ENCODE data around the gene VSIR.

Gene VSIR

DNA sequence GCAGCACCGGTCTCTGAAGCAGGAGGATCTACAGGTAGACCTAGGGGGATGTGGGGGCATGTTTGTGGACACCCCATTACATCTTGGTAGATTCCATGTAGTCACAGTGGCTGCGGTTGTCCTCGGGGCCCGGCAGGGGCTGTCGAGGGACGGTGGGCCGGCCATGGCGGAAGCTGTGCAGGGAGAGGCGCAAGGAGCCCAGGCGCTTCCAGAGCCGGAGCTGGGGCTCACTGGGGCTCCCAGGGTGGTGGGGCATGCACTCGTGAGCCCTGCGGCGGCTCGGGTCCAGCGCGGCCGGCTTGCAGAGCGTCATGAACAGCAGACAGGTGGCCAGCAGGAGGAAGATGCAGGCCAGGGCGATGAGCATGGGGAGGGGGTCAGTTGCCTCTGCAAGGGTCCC, 57.5 kb downstream of the VSIR start:
- CTCF ChIA-PET = interaction anchor here (0.8 to 4.0 kb wide), 4 partner anchors 8 to 58 kb away, joined by 3 to 31 read pairs (median 5); no protein-coding TSS in a partner anchor
- no peaks in the 10 kb centered on the region for H3K9me3 Mint-ChIP-seq
- no peaks in the 10 kb centered on the region for H3K27me3 Mint-ChIP-seq
- no peak for DNase-seq
- peak overlapping the region; percentile 84 for H3K27ac Mint-ChIP-seq
- peak overlapping the region; percentile 31 for H3K4me3 Mint-ChIP-seq
- H3K4me1 Mint-ChIP-seq = peaks cover 59% of the 10 kb centered on the region
- H3K36me3 Mint-ChIP-seq = peaks cover 3% of the 10 kb centered on the region

DNA sequence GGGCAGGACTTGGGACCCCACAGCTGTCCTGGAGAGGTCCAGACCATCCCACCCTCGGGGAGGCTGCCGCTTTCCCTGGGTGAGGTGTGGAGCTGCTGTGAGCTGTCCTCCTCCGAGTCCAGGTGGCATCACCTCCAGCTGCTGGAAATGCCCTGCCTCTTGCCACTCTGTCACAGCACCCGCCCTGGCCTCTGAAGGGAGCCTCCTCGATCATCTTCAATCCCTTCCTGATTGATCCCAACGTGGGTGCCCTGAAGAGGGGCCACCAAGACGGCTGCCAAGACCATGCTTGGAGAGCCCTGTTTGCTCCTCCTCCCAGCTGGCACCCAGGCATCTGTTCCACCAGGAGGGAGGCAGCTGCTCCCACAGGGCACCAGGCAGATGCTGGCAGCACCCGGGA, 58.3 kb downstream of the VSIR start:
- CTCF ChIA-PET = interaction anchor here (1.0 kb wide), 2 partner anchors 9 to 34 kb away, joined by 3 to 4 read pairs; no protein-coding TSS in a partner anchor
- peak overlapping the region; percentile 31 for H3K4me3 Mint-ChIP-seq
- no peaks in the 10 kb centered on the region for H3K9me3 Mint-ChIP-seq
- peaks cover 63% of the 10 kb centered on the region for H3K4me1 Mint-ChIP-seq
- no peak for DNase-seq
- H3K27me3 Mint-ChIP-seq = no peaks in the 10 kb centered on the region
- H3K27ac Mint-ChIP-seq = peak overlapping the region; percentile 84
- H3K36me3 Mint-ChIP-seq = peaks cover 3% of the 10 kb centered on the region

DNA sequence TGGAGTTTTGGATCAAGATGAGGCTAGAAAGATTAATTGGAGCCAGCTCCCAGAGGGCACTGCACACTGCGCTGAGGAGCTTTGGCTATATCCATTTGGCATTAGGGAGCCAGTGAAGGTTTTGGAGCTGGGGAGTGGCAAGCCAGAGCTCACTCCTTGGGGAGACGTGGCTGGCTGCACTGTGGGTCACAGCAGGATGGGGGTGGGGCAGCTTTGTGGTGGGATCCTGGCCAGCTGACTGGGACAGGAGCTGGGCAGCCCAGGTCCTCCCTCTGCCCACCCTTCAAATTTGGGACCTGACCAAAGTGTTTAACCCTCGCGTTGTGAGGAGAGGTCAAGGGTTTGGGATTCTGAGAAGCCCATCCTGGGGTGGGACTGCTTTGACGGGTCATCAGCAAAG, 58.7 kb downstream of the VSIR start:
- no peak for DNase-seq
- Mint-ChIP-seq H3K27me3 (no peaks in the 10 kb centered on the region), H3K9me3 (no peaks in the 10 kb centered on the region), H3K36me3 (peaks cover 3% of the 10 kb centered on the region), H3K4me3 (peak overlapping the region; percentile 65), H3K27ac (peak overlapping the region; percentile 94), H3K4me1 (peaks cover 64% of the 10 kb centered on the region)
- CTCF ChIA-PET = interaction anchor here (1.0 to 2.4 kb wide), 3 partner anchors 10 to 43 kb away, joined by 3 to 5 read pairs (median 4); no protein-coding TSS in a partner anchor

DNA sequence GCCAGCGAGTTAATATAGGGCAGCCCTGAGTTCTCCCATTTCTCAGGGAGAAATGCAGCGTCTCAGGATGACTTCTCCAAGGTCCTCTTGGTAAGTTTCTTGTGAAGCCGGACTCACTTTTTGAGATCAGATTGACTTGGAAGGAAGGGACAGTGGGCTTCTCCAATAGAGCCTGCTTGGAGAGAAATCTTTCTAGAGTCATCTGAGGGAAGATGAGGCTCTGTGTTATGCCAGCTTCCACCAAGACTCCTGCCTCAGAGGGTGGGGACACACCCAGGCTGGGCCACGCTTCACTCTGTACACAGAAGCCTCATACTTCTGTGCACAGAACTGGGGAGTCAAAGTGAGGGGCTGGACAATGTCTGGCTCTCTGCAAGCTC, 59.3 kb downstream of the VSIR start:
- peak; percentile 30 for DNase-seq
- CTCF ChIA-PET = interaction anchor here (1.0 to 9.0 kb wide), 8 partner anchors 10 to 59 kb away, joined by 3 to 126 read pairs (median 4); partner anchors contain the start of gene VSIR
- H3K27ac Mint-ChIP-seq = peak overlapping the region; percentile 94
- H3K36me3 Mint-ChIP-seq = peaks cover 3% of the 10 kb centered on the region
- peak overlapping the region; percentile 65 for H3K4me3 Mint-ChIP-seq
- H3K9me3 Mint-ChIP-seq = no peaks in the 10 kb centered on the region
- H3K27me3 Mint-ChIP-seq = no peaks in the 10 kb centered on the region
- H3K4me1 Mint-ChIP-seq = peaks cover 68% of the 10 kb centered on the region

DNA sequence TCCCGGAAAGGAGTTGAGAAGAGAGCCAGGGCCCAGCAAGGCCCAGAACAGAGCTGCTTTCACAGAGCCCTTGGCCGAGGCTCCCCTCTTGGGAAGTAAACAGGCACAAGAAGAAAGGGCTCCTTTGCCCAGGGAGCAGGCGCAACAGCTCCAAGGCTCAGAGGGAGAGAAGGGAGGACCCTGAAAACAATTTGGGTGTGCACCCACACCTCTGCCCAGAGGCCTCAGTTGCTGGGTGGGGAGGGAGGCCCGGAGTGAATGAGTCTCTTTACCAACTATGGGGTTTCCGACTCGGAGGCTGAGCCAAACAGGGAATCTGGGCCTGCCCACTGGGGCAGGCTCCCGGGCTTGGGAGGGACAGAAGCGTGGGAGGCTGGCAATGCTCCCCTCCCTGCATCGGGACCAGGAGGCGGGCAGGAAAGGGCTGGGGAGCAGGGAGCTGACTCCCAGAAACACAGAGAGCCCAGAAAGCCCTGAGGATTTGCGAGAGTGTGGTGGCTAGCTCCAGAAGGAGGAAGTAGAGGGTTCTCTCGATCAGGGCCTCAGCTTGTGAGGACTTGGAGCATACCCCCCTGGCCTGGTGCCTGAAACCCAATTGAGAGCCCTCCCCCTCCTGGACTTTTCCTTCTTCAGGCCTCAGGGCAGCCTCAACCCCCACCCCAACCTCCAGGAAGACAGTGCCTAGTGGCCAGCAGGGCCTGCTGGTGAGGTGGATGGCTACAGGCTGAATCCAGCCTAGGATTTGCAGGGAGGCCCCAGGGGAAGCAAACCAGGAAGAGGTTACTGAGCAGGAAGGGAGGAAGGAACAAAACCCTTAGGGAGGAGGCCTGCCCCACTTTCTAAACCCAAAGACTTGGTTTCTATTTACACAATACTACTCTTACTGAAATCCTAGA, 59.9 kb downstream of the VSIR start:
- Mint-ChIP-seq H3K4me3 (peak overlapping the region; percentile 65), H3K27ac (peak overlapping the region; percentile 94), H3K4me1 (peaks cover 73% of the 10 kb centered on the region), H3K36me3 (peaks cover 3% of the 10 kb centered on the region), H3K9me3 (no peaks in the 10 kb centered on the region), H3K27me3 (no peaks in the 10 kb centered on the region)
- CTCF ChIA-PET = interaction anchor here (1.1 to 9.0 kb wide), 8 partner anchors 17 to 395 kb away, joined by 3 to 126 read pairs (median 5); partner anchors contain the start of genes SLC29A3 and VSIR
- peak; percentile 45 for DNase-seq

GRCh38 chr10:71712572-71713134, 60.7 kb downstream of the VSIR start:
- H3K4me3 Mint-ChIP-seq = peak overlapping the region; percentile 65
- H3K27ac Mint-ChIP-seq = peak overlapping the region; percentile 94
- H3K36me3 Mint-ChIP-seq = peaks cover 3% of the 10 kb centered on the region
- H3K4me1 Mint-ChIP-seq = peaks cover 79% of the 10 kb centered on the region
- peak; percentile 56 for DNase-seq
- CTCF ChIA-PET = interaction anchor here (1.1 to 9.0 kb wide), 8 partner anchors 11 to 394 kb away, joined by 3 to 126 read pairs (median 5); partner anchors contain the start of genes SLC29A3 and VSIR
- no peaks in the 10 kb centered on the region for H3K27me3 Mint-ChIP-seq
- no peaks in the 10 kb centered on the region for H3K9me3 Mint-ChIP-seq

GRCh38 chr10:71712170-71712569, 61.1 kb downstream of the VSIR start:
- CTCF ChIA-PET = interaction anchor here (0.7 to 9.0 kb wide), 8 partner anchors 11 to 61 kb away, joined by 3 to 126 read pairs (median 6); partner anchors contain the start of gene VSIR
- peaks cover 79% of the 10 kb centered on the region for H3K4me1 Mint-ChIP-seq
- H3K36me3 Mint-ChIP-seq = peaks cover 3% of the 10 kb centered on the region
- H3K27ac Mint-ChIP-seq = peak overlapping the region; percentile 94
- DNase-seq = no peak
- H3K27me3 Mint-ChIP-seq = no peaks in the 10 kb centered on the region
- H3K4me3 Mint-ChIP-seq = peak overlapping the region; percentile 7
- H3K9me3 Mint-ChIP-seq = no peaks in the 10 kb centered on the region

- Mint-ChIP-seq H3K9me3 (no peaks in the 10 kb centered on the region), H3K4me1 (peaks cover 72% of the 10 kb centered on the region), H3K27me3 (no peaks in the 10 kb centered on the region), H3K4me3 (no peak overlapping the region), H3K27ac (peak overlapping the region; percentile 94), H3K36me3 (peaks cover 3% of the 10 kb centered on the region)
- CTCF ChIA-PET = interaction anchor here (1.1 to 9.0 kb wide), 5 partner anchors 15 to 100 kb away, joined by 3 to 126 read pairs (median 8); partner anchors contain the start of gene VSIR
- DNase-seq = no peak
Measured at GRCh38 chr10:71711052-71711623, 62.2 kb downstream of the VSIR start.

DNA sequence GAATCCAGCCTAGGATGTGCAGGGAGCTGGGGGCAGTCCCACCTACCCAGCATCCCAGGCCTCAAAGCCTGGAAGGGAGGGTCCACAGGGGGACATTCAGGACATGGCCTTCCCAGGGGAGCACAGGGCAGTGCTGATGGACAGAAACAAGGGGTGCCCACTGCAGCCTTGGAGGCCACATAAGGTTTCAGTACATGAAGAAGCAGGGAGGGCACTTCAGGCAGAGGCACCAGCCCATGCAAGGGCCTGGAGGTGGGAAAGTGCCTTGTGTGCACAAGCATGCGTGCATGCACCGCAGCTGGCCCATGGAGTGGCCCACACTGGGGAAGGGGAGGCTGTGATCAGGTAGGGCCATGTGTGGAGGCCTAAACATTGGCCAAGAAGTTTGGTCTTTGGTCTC, 62.8 kb downstream of the VSIR start:
- CTCF ChIA-PET = interaction anchor here (1.4 to 9.0 kb wide), 2 partner anchors 14 to 16 kb away, joined by 8 to 126 read pairs; no protein-coding TSS in a partner anchor
- peak overlapping the region; percentile 70 for H3K27ac Mint-ChIP-seq
- H3K27me3 Mint-ChIP-seq = no peaks in the 10 kb centered on the region
- H3K4me3 Mint-ChIP-seq = no peak overlapping the region
- H3K36me3 Mint-ChIP-seq = peaks cover 2% of the 10 kb centered on the region
- no peaks in the 10 kb centered on the region for H3K9me3 Mint-ChIP-seq
- DNase-seq = no peak
- H3K4me1 Mint-ChIP-seq = peaks cover 66% of the 10 kb centered on the region

GRCh38 chr10:71708897-71709882, 64.1 kb downstream of the VSIR start:
- Mint-ChIP-seq H3K9me3 (no peaks in the 10 kb centered on the region), H3K4me3 (no peak overlapping the region), H3K36me3 (no peaks in the 10 kb centered on the region), H3K4me1 (peaks cover 55% of the 10 kb centered on the region), H3K27ac (peak overlapping the region; percentile 4), H3K27me3 (no peaks in the 10 kb centered on the region)
- CTCF ChIA-PET = interaction anchor here (0.7 to 9.0 kb wide), 30 partner anchors 9 to 394 kb away, joined by 3 to 126 read pairs (median 4); partner anchors contain the start of genes C10orf105, CDH23, SLC29A3 and VSIR
- DNase-seq = no peak

GRCh38 chr10:71708301-71708703, 65.0 kb downstream of the VSIR start:
- H3K36me3 Mint-ChIP-seq = no peaks in the 10 kb centered on the region
- DNase-seq = peak; percentile 78
- H3K27me3 Mint-ChIP-seq = peaks cover 7% of the 10 kb centered on the region
- peaks cover 46% of the 10 kb centered on the region for H3K4me1 Mint-ChIP-seq
- CTCF ChIA-PET = interaction anchor here (0.5 to 9.0 kb wide), 35 partner anchors 9 to 393 kb away, joined by 3 to 126 read pairs (median 4); partner anchors contain the start of genes C10orf105, CDH23, SLC29A3 and VSIR
- peak overlapping the region; percentile 67 for H3K27ac Mint-ChIP-seq
- H3K9me3 Mint-ChIP-seq = no peaks in the 10 kb centered on the region
- no peak overlapping the region for H3K4me3 Mint-ChIP-seq

DNA sequence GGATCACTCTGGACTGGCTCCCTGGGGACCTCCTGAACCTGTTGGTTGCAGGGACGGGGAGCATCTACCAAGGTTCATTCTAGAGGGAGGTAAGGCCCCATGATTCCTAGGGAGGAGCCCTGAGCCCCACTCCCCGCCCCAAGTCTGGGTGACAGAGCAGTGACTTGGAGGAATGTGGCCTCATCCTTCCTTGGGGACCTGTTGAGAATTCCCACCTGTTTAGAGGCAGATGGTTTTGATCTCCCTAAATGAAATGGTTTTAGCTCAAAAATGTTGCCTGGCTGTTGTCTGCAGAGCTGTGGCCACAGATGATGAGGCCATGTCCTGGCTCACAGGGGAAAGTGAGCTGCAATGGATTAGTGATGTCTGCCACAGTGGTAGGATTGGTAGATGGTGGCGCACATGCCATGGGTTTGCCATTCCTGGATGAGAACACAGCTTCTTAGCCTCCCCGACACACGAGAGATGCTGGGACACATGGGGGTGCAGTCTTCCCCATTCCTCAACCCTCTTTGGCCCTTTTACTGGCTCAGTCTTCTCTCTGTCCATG, 66.0 kb downstream of the VSIR start:
- Mint-ChIP-seq H3K27ac (no peak overlapping the region), H3K4me1 (peaks cover 36% of the 10 kb centered on the region), H3K9me3 (no peaks in the 10 kb centered on the region), H3K27me3 (peaks cover 12% of the 10 kb centered on the region), H3K36me3 (no peaks in the 10 kb centered on the region), H3K4me3 (no peak overlapping the region)
- CTCF ChIA-PET = interaction anchor here (0.8 to 9.0 kb wide), 17 partner anchors 10 to 403 kb away, joined by 3 to 126 read pairs (median 12); partner anchors contain the start of genes C10orf105 and VSIR
- no peak for DNase-seq
